ENCODE data around the gene SOX18. TPM values are rescaled to one million over a fixed set of nuclear protein-coding genes. Genes with fewer than 3 reads are reported as not detected.
A peak's percentile ranks its signal among the peaks of the same experiment; 100 is the strongest.

Gene SOX18
- total and polyA plus RNA-seq, 2 of the 8 experiments (the other 6 are each of a cell fraction or from before 2014, with no cell fraction given) = 0.09 TPM; not detected in 1

- H2AFZ ChIP-seq (ENCODE audit: low read length) = no peak overlapping the region
- no peak overlapping the region for H2AK5ac ChIP-seq (ENCODE audit: low read depth, low read length)
- H2BK12ac ChIP-seq (ENCODE audit: low read depth, low read length) = peak overlapping the region; percentile 60; the same call in 1 of the 2 replicates
- H2BK20ac ChIP-seq (ENCODE audit: low read length) = no peak overlapping the region
- no peak overlapping the region for H4K91ac ChIP-seq (replicated peaks; ENCODE audit: insufficient read length, low read length)
- no peak overlapping the region for H3K23ac ChIP-seq (ENCODE audit: insufficient read length)
- no peak overlapping the region; a peak in 1 of 8 replicates for H3K4me3 ChIP-seq (ENCODE audit: extremely low read depth in 1 of 4, insufficient read depth in 2 of 4, low read depth in 3 of 4, low read length in 4 of 4)
- no peak overlapping the region for H3K14ac ChIP-seq (ENCODE audit: insufficient read length)
- ChIA-PET POLR2A (ENCODE audit: partially characterized antibody) (interaction anchor here (1.0 to 1.9 kb wide), 6 partner anchors 7 to 53 kb away, joined by 3 to 8 read pairs (median 4); partner anchors contain the start of gene TCEA2), CTCF (ENCODE audit: partially characterized antibody) (interaction anchor here (1.1 to 7.3 kb wide), 7 partner anchors 22 to 85 kb away, joined by 3 to 73 read pairs (median 9); partner anchors contain the start of gene PRPF6)
- DNase-seq (ENCODE audit: low read depth in 1 of 2, low spot score in 2 of 2) (no peak), FAIRE-seq (no peak)
- peaks cover 0 to 3% of the 10 kb centered on the region in 2 experiments for H4K20me1 ChIP-seq (replicated peaks in 1 of 2; ENCODE audit: control insufficient read depth in 1 of 2, insufficient read depth in 2 of 2, low read length in 2 of 2)
- no peaks in the 10 kb centered on the region for H3K79me2 ChIP-seq (ENCODE audit: control insufficient read depth in 1 of 2, insufficient read depth in 2 of 2, low read length in 2 of 2)
- no peak overlapping the region for H4K5ac ChIP-seq (ENCODE audit: insufficient read length, low read depth, low read length)
- H3K9ac ChIP-seq (replicated peaks in 1 of 4; ENCODE audit: extremely low read depth in 1 of 4, low read depth in 3 of 4, low read length in 3 of 4) = no peak overlapping the region
- H4K8ac ChIP-seq (ENCODE audit: extremely low read depth, insufficient read depth, low read length) = peak overlapping the region; percentile 4; the same call in 1 of the 2 replicates
- H3K4me1 ChIP-seq (replicated peaks in 1 of 4; ENCODE audit: control insufficient read depth in 3 of 4, insufficient read depth in 4 of 4, low read length in 3 of 4) = peaks cover 0 to 19% (median 15%) of the 10 kb centered on the region in 4 experiments; a peak in 6 of 7 replicates
- H3K4ac ChIP-seq (replicated peaks; ENCODE audit: insufficient read length, low read depth, low read length) = no peak overlapping the region
- peaks cover 3% of the 10 kb centered on the region; the same call in 1 of the 2 replicates for H3K23me2 ChIP-seq (ENCODE audit: low read depth, low read length)
- peak overlapping the region; percentile 83; the same call in 1 of the 2 replicates for H3K18ac ChIP-seq (ENCODE audit: extremely low read depth, low read length)
- no peak for TF ChIP-seq CBX5 (IDR thresholded peaks at IDR 0.05; ENCODE audit: low read depth, low read length)
- TF ChIP-seq CBX8 (IDR thresholded peaks at IDR 0.05; ENCODE audit: borderline replicate concordance, low read depth, low read length) = no peak
- no peak for TF ChIP-seq TAF1 (IDR thresholded peaks at IDR 0.05; ENCODE audit: low read depth, low read length)
- no peak for TF ChIP-seq CREB1 (IDR thresholded peaks at IDR 0.05)
- no peak for TF ChIP-seq GTF2F1 (IDR thresholded peaks at IDR 0.05; ENCODE audit: borderline replicate concordance, low read depth, low read length)
- no peak for TF ChIP-seq SRF (IDR thresholded peaks at IDR 0.05; ENCODE audit: low read depth, low read length)
- no peak for TF ChIP-seq NRF1 (IDR thresholded peaks at IDR 0.05; ENCODE audit: low read depth, low read length)
- H3K27ac ChIP-seq (ENCODE audit: low read depth, low read length) = no peak overlapping the region
- peak overlapping the region in 1 of 2 experiments; percentile 14; a peak in 2 of 4 replicates for H3K4me2 ChIP-seq (ENCODE audit: insufficient read depth in 1 of 2, low read depth in 2 of 2, low read length in 2 of 2)
- H3K27me3 ChIP-seq (replicated peaks in 1 of 4; ENCODE audit: control insufficient read depth in 3 of 4, extremely low read depth in 1 of 4, insufficient read depth in 3 of 4, low read length in 3 of 4) = peaks cover 5 to 29% (median 21%) of the 10 kb centered on the region in 4 experiments
- H3K36me3 ChIP-seq (ENCODE audit: control insufficient read depth in 2 of 4, insufficient read depth in 4 of 4, low read length in 3 of 4) = peaks cover 6 to 19% (median 10%) of the 10 kb centered on the region in 4 experiments; a peak in 6 of 8 replicates
- no peaks in the 10 kb centered on the region for H3K9me3 ChIP-seq (ENCODE audit: insufficient read depth in 2 of 2, low read depth in 1 of 2, low read length in 1 of 2)
- no peaks in the 10 kb centered on the region; the same call in 1 of the 2 replicates for H3K79me1 ChIP-seq (ENCODE audit: low read depth, low read length)
- no peak overlapping the region for H2BK15ac ChIP-seq (ENCODE audit: low read length)
- whole genome bisulfite sequencing, 2 experiments (ENCODE audit: extremely low coverage in 1 of 2, insufficient coverage in 1 of 2, insufficient read length in 1 of 2, insufficient replicate concordance in 2 of 2, low coverage in 1 of 2, low lambda C conversion rate in 2 of 2, missing lambda C conversion rate in 1 of 2) = 87% methylated on average over 16 of the region's 17 CpGs; no CpG with 5 or more reads in 1 of the 2 experiments
- H3K56ac ChIP-seq (replicated peaks; ENCODE audit: insufficient read length, low read depth, low read length) = no peak overlapping the region
- no peak overlapping the region for H2BK120ac ChIP-seq (replicated peaks; ENCODE audit: low read depth, low read length)
- peak overlapping the region; percentile 84 for H2BK5ac ChIP-seq (ENCODE audit: low read depth, low read length)
Observed at GRCh38 chr20:64035066-64035932, 14.1 kb downstream of the SOX18 start.

All from H1 (cell line).